Measurements from ENCODE around the gene ARHGEF17.

Gene ARHGEF17

GRCh38 chr11:73395297-73396208, 87.5 kb downstream of the ARHGEF17 start:
- no peak for DNase-seq (ENCODE audit: low read depth)

GRCh38 chr11:73396251-73396930, 88.3 kb downstream of the ARHGEF17 start:
- no peak for DNase-seq (ENCODE audit: low read depth)

- DNase-seq (ENCODE audit: low read depth), result no peak
Observed at GRCh38 chr11:73396985-73397384, 88.9 kb downstream of the ARHGEF17 start.

GRCh38 chr11:73397468-73398131, 89.5 kb downstream of the ARHGEF17 start:
- DNase-seq (ENCODE audit: low read depth), result no peak

- DNase-seq (ENCODE audit: low read depth), result no peak
Observed at GRCh38 chr11:73398132-73398526, 90.1 kb downstream of the ARHGEF17 start.

- no peak for DNase-seq (ENCODE audit: low read depth)
Observed at GRCh38 chr11:73398721-73399120, 90.6 kb downstream of the ARHGEF17 start.

- peak; percentile 21 for DNase-seq (ENCODE audit: low read depth)
Observed at GRCh38 chr11:73399159-73399590, 91.1 kb downstream of the ARHGEF17 start.

GRCh38 chr11:73399636-73400035, 91.6 kb downstream of the ARHGEF17 start:
- DNase-seq (ENCODE audit: low read depth), result no peak

GRCh38 chr11:73400293-73400692, 92.2 kb downstream of the ARHGEF17 start:
- no peak for DNase-seq (ENCODE audit: low read depth)

- peak; percentile 22 for DNase-seq (ENCODE audit: low read depth)
Observed at GRCh38 chr11:73401217-73401923, 93.3 kb downstream of the ARHGEF17 start.

GRCh38 chr11:73401924-73402833, 94.1 kb downstream of the ARHGEF17 start:
- no peak for DNase-seq (ENCODE audit: low read depth)

- DNase-seq (ENCODE audit: low read depth), result no peak
Observed at GRCh38 chr11:73402834-73403185, 94.7 kb downstream of the ARHGEF17 start.

- DNase-seq (ENCODE audit: low read depth), result no peak
Observed at GRCh38 chr11:73403541-73403940, 95.5 kb downstream of the ARHGEF17 start.

- peak; percentile 68 for DNase-seq (ENCODE audit: low read depth)
Observed at GRCh38 chr11:73404048-73404447, 96.0 kb downstream of the ARHGEF17 start.

GRCh38 chr11:73404506-73405145, 96.5 kb downstream of the ARHGEF17 start:
- no peak for DNase-seq (ENCODE audit: low read depth)

GRCh38 chr11:73405146-73405510, 97.1 kb downstream of the ARHGEF17 start:
- no peak for DNase-seq (ENCODE audit: low read depth)

GRCh38 chr11:73406131-73406530, 98.1 kb downstream of the ARHGEF17 start:
- DNase-seq (ENCODE audit: low read depth), result no peak

- no peak for DNase-seq (ENCODE audit: low read depth)
Observed at GRCh38 chr11:73406619-73407018, 98.5 kb downstream of the ARHGEF17 start.

GRCh38 chr11:73409431-73409830, 101.4 kb downstream of the ARHGEF17 start:
- no peak for DNase-seq (ENCODE audit: low read depth)

- no peak for DNase-seq (ENCODE audit: low read depth)
Observed at GRCh38 chr11:73410627-73411026, 102.6 kb downstream of the ARHGEF17 start.

- DNase-seq (ENCODE audit: low read depth), result no peak
Observed at GRCh38 chr11:73411031-73411430, 103.0 kb downstream of the ARHGEF17 start.
